ENCODE data around the gene MSN. TPM values are rescaled to one million over a fixed set of nuclear protein-coding genes. Genes with fewer than 3 reads are reported as not detected.

MSN gene
- total and polyA plus RNA-seq, 2 of the 13 experiments (the other 11 are each of a cell fraction or from before 2014, with no cell fraction given), result 0.15 TPM; not detected in 1

DNA sequence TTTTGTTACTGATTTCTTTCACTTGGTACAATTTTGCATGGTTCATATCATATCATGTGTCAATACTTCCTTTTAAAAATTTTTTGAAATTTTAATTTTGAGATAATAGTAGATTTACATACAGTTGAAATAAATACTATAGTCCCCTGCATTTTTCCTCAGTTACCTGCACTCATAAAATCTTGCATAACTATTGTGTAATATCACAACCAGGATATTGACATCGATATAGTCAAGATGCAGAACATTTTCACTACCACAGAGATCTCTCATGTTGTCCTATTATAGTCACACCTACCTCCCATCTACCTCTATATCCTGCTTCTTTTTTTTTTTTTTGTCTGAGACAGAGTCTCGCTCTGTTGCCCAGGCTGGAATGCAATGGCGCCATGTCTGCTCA is 36.7 kb upstream of the MSN start:
- H3K9me3 ChIP-seq (ENCODE audit: low read length), result no peaks in the 10 kb centered on the region
- no TSS peak for BruUV-seq (replicated peaks)
- ChIA-PET POLR2A (no interaction called here), CTCF (ENCODE audit: low intra/inter-chr PET ratio, low total read pairs) (no interaction called here)
- TF ChIP-seq TCF7 (IDR thresholded peaks at IDR 0.05; ENCODE audit: low read depth), result no peak
- TF ChIP-seq ZKSCAN5 (CRISPR knock-in tag; IDR thresholded peaks at IDR 0.05), result no peak
- TF ChIP-seq, protein P1, sequence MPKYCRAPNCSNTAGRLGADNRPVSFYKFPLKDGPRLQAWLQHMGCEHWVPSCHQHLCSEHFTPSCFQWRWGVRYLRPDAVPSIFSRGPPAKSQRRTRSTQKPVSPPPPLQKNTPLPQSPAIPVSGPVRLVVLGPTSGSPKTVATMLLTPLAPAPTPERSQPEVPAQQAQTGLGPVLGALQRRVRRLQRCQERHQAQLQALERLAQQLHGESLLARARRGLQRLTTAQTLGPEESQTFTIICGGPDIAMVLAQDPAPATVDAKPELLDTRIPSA (CRISPR knock-in tag; IDR thresholded peaks at IDR 0.05; ENCODE audit: borderline replicate concordance), result no peak
- TF ChIP-seq PCBP2 (optimal IDR thresholded peaks at IDR 0.05; ENCODE audit: low read depth, low read length, poor library complexity, severe bottlenecking), result no peak
- no peak for TF ChIP-seq ZNF501 (CRISPR knock-in tag; IDR thresholded peaks at IDR 0.05)
- TF ChIP-seq MAX (IDR thresholded peaks at IDR 0.05), result no peak
- TF ChIP-seq ZNF572 (CRISPR knock-in tag; IDR thresholded peaks at IDR 0.05), result no peak
- no peak for TF ChIP-seq ZSCAN31 (CRISPR knock-in tag; IDR thresholded peaks at IDR 0.05; ENCODE audit: low read depth)
- no peak for TF ChIP-seq ETV6 (CRISPR knock-in tag; conservative IDR thresholded peaks at IDR 0.05)
- no peak for TF ChIP-seq ZNF24 (IDR thresholded peaks at IDR 0.05)
- TF ChIP-seq ZNF205 (CRISPR knock-in tag; IDR thresholded peaks at IDR 0.05), result no peak
- no peak for TF ChIP-seq NKX3-1 (CRISPR knock-in tag; IDR thresholded peaks at IDR 0.05)
- TF ChIP-seq, protein P2, sequence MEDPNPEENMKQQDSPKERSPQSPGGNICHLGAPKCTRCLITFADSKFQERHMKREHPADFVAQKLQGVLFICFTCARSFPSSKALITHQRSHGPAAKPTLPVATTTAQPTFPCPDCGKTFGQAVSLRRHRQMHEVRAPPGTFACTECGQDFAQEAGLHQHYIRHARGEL (CRISPR knock-in tag; IDR thresholded peaks at IDR 0.05), result no peak
- no peaks in the 10 kb centered on the region for H3K4me1 ChIP-seq (ENCODE audit: insufficient read depth, low read length)
- no peak overlapping the region for H3K4me3 ChIP-seq (replicated peaks in 1 of 3; ENCODE audit: insufficient read depth in 1 of 3, low read depth in 2 of 3, low read length in 3 of 3)
- in situ Hi-C loops (cut with HindIII; ENCODE audit: extremely low pct_ligation_motif_present, low pct_unique_long_range_greater_than_20kb), result no loop called here
- no peak for DNase-seq (ENCODE audit: low spot score)
- no peak overlapping the region for H2AFZ ChIP-seq (ENCODE audit: low read length)
- no peak overlapping the region for H3K4me2 ChIP-seq (ENCODE audit: low read depth, low read length)
- WGBS (ENCODE audit: low lambda C conversion rate), result 3% methylated on average over 3 of the region's 3 CpGs
- H3K27me3 ChIP-seq (ENCODE audit: control insufficient read depth in 1 of 2, insufficient read depth in 2 of 2, low read length in 2 of 2), result no peaks in the 10 kb centered on the region
- no peaks in the 10 kb centered on the region for H3K36me3 ChIP-seq (replicated peaks in 1 of 2; ENCODE audit: control insufficient read depth in 1 of 2, insufficient read depth in 2 of 2, low read length in 2 of 2)
- no peak for FAIRE-seq
- intact Hi-C loops (cut with micrococcal nuclease; ENCODE audit: unreplicated experiment), result no loop called here
- no peaks in the 10 kb centered on the region for H3K79me2 ChIP-seq (ENCODE audit: insufficient read depth, low read length)
- H4K20me1 ChIP-seq (ENCODE audit: insufficient read depth, low read length), result no peaks in the 10 kb centered on the region
- no peak overlapping the region for H3K27ac ChIP-seq (ENCODE audit: extremely low read length, insufficient read depth, low read length)
- ATAC-seq, result no peak
- no peak overlapping the region for H3K9ac ChIP-seq (ENCODE audit: insufficient read depth, low read depth, low read length)

Measured in HepG2 (cell line).